TTC549 (cell line): ENCODE measurements around the gene PLEKHD1.

Experiments
- FAIRE-seq: peaks from 2 replicates; lab custom pipeline; 2012; peaks lifted over from hg19 to GRCh38; lab: Jason Lieb, UNC

The PLEKHD1 gene

DNA sequence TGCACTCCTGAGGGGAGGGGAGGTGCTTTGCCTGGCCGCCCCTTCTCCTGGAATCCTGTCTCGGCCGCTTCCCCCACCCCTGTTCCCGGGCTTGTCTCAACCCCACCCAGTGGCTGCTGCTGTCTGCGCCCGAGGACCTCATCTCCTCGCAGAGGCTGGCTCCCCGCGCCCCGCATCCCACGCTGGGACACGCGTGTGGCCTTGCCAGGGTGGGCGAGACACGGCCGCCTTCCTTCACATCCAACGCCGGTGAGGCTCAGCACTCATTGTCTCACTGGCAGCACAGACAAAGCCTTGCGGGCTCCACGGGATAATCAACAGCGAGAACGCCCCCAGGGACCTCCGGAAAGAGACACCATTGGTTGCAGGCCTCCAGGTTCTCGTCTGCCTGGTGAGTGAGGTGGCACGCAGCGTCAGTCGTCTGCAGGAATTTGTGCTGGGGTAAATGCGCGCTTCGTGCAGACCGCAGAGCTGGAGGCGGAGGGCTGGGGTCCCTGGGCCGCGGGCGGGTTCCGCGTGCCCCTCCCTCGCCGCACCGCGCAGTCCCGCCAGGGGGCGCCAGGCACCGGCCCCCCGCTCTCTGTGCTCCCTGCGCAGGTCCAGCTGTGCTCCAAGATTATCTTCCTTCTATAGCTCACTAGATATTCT is 63.3 kb downstream of the PLEKHD1 start:
- FAIRE-seq, result no peak

DNA sequence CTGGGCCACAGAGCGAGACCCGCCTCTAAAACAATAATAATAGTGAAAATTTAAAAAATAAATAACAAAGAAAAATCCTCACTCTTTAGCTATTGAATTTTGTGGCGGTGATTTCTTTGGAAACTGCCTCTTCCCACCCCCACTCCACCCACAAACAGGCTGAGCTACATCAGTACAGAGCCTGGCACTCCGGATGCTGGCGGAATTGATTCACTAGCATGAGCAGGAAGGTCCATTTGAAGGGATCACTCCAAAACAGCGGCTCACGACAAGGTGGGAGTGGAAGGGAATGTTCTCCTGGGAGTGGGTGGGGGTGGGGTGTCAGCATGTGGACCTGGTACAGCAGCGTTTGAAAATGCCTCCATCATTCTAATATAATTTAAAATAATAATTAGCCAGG is 64.0 kb downstream of the PLEKHD1 start:
- no peak for FAIRE-seq

DNA sequence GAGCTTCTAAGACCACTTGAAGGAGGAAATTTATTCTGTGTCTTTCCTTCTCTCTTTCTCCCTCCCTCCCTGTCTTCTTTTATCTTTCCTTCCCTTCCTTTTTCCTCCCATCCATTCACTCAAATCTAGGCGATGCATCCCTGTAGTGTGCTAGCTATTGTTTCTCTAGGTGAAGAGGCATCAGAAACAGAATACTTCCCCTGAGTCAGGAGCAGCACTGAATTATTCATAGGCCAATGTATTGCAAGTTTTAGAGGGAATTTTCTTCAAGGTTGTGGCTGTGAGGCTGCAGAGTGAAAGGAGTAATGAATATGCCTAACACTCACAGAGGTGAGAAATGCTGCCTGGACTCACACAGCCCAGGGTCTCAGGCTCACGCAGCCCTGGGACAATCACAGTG is 67.0 kb downstream of the PLEKHD1 start:
- no peak for FAIRE-seq

DNA sequence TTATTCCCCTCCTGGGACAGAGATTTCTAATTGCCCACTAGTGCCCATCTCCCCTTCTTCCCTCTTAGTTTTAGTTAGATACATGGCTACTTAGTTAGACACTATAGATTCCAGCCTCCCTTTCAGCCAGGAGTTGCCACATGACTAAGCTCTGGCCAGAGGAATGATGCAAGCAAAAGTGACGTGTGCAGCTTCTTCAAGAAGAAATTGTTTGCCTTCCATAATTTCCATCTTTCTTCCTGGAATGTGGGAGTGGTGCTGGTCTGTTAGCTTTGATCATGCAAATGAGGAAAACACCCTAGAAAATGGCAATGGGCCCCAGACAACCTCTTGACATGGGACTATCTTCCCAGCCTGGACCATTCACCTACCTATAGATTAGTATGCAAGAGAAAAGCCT is 68.7 kb downstream of the PLEKHD1 start:
- FAIRE-seq, result no peak

DNA sequence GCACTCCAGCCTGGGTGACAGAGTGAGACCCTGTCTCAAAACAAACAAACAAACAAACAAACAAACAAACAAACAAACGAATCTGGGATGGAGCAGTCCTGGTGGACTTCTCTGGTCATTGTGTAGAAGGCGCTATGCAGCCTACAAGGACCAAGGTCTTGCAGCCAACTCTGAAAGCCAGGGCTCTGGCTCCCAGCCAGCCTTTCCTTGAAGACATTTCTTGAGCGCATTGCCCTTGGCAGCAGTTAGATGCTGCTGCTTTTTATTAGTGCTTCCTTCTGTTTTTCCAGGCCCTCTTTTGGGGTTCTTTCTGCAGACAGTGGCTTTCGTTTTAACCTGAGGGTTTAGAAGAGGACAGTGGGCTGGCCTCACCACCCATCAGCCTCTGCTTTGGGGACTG is 70.0 kb downstream of the PLEKHD1 start:
- FAIRE-seq, result no peak

DNA sequence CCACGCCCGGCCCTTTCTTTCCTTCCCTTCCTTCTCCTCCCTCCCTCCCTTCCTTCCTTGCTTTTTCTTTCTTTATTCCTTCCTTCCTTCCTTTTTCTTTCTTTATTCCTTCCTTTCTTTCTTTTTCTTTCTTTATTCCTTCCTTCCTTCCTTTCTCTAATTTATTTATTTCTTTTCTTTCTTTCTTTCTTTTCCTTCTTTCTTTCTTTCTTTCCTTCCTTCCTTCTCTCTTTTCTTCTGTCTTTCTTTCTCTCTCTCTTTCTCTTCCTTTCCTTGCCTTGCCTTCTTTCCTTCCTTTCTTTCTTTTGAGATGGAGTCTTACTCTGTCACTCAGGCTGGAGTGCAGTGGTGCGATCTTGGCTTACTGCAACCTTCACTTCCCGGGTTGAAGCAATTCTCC is 74.2 kb downstream of the PLEKHD1 start:
- no peak for FAIRE-seq

DNA sequence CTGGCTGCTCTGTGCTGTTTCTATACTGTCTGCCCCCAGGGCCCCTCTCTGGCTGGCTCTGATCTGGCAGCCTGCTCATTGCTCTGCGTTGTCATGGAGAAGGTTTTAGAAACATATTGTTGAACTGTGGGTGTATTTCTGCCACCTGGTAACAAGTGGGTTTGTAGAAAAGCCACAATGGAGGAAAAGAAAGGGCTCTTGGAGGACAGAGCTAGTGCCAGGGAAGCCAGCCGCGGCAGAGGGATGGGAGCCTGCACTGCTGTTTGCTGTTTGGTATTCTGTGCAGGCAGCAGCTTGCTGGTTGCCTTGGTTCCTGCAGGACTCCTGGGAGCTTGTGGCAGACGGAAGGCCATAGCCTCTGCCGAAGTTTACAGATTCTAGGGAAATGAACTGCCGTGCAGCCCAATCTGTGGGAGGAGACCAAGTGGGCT is 75.1 kb downstream of the PLEKHD1 start:
- FAIRE-seq, result no peak

DNA sequence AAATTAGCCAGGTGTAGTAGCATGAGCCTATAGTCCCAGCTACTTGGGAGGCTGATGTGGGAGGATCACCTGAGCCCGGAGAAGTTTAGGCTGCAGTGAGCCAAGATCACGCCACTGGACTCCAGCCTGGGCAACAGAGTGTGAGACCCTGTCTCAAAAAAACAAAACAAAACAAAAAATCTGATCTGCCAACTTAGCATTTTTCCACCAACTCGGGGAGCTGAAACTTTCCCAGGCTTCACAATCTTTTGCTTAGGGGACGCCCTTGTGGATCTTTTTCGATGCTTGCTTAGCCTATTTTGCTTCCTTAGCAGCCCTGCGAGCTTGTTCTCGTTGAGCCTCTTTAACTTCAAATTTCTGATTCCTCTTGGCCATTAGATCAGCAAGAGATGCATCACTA is 76.3 kb downstream of the PLEKHD1 start:
- FAIRE-seq, result no peak

DNA sequence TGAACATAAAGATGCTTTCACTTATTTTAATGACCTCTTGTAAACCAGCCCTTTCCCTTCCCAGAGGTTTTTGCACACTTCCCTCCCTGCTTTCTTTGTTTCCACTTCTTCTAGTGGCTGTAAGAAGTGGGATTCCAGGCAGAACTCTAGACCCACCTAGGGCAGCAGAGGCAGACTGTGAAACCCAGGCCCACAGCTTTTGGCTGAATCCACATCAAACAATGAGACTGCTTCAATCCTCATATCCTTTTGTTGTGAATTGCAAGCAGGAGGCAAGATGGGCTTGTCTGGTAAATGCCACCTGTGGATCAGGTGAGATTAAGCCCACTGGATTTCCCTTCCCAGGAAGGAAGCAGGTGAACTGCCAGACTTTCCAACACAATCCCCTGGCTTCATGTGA is 77.4 kb downstream of the PLEKHD1 start:
- FAIRE-seq, result no peak

DNA sequence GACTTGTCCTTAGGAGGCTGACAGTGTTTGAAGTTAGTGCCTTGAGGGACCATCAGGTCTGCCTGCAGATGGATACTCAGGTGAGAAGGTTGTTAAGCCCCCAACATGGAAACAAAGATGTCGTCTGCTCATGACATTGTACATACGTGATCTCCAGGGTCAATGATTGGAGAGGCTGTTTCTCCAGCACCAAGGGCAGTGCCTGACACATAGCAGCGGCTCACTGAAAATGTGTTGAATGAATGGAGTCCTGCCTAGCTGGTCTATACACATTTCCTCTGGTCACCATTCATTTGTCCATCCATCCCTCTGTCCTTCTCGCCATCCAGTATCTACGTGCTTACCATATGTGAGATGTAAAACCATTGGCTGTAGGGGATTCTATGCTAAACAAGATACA is 83.0 kb downstream of the PLEKHD1 start:
- no peak for FAIRE-seq

DNA sequence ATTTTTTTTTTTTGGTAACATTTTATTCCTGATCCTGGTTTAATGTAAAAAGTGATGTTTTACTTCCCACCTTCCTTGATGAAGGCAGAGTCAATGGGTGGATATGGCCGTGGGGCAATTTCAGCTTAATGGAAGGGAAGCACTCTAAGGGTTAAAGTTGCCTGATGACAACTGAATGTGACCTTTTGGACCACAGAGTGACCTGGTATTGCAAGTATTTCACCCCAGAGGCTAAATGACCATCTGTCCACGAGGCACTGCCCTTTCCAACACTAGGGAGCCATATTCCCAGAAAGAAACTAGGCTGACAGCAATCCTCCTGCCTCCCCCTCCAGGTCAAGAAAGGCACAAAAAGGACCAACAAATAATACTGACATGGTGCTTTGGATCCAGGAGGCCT is 85.3 kb downstream of the PLEKHD1 start:
- FAIRE-seq, result no peak

DNA sequence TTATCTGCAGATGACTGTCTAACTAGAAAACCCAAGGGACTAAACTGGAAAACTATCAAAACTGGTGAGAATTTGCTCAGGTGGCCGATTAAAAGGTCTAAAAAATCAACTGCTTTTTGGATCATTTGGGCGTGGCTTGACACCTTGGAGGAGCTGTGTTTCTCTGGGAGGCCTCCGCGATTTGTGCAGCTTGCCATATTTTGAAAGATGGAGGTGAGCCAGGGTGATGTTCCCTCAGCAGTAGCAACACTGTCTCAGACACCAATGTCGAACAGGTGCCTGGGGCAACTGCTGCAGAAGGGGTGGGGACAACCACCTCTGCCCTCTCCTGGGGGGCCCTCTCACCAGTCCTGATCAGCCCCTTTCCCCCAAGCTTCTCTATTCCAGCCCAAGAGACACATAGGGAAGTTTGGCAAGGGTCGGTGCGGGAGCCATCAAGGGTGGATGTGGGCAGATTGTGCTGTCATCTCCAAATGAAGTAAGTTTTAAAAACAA is 86.4 kb downstream of the PLEKHD1 start:
- no peak for FAIRE-seq

DNA sequence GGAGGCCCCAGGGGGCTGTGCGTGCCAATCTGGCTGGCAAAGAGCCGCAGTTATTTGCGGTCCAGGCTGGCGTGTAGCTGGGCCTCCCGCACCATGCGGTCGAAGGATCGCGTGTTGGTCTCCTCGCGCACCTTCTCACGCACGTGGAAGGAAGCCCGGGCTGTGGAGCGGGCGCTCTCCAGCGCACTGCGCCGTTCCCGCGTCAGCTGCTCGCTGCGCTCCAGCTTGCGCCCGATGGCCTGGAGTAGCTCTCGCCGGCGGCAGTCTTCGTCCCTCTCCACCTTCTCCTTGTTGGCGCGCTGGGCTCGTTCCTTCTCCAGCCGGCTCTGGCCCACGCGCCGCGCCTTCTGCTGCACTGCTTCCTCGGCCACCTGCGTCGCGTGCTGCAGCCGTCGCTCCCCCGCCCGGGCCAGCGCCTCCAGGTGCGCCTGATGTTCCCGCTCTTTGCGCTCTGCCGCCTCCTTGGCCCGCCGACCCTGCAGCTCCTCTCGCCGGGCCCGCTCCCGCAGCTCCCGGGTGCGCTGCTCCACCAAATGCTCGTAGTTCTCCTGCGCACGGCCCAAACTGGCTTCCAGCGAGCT is 87.0 kb downstream of the PLEKHD1 start:
- FAIRE-seq, result no peak

DNA sequence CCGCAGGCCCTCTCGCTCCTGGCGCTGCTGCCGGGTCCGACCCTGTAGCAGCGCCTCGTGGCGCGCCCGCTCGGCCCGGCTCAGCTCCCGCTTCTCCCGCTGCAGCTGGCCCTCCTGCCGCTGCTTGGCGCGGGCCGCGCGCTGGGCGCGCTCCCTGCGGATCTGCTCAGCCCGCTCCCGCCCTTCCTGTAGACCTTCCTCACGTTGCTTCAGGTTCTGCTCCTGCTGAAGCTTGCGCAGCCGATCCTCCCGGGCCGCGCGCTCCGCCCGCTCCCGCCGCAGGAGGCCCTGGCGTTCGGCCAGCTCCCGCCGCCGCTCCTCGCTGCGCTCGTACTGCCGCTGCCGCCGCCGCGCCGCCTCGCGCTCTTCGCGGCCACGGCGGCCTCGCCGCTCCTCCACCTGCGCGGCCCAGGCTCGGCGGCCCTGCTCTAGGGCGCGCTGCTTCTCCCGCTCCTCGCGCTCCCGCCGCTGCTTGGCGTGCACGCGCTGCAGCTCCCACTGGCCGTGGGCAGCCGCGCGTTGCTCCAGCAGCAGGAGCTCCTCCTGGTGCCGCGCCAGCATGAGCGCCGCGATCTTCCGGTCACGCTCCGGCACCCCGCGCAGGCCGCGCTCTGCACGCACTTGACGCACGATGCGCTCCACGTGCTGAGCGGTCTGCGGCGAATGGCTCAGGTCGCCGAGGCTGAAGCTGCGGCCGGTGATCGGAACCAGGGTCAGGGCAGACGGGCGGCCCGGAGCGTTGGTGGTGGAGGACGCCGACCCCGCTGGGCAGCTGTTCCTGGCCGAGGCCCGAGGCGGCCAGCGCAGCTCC is 87.7 kb downstream of the PLEKHD1 start:
- no peak for FAIRE-seq

DNA sequence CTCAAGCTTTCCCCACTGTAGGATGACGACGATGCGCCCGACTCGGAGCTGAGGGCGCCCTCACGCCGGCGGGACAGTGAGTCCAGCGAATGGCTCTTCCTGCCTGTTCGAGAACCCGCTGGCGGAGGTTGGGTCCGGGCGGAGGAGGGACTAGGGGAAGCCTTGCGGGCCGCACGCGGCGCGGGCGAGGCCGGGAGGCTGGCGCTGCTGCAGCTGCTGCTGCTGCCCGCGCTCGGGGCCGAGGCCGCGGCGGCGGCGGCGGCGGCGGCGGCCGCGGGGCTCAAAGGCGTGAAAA is 88.3 kb downstream of the PLEKHD1 start:
- FAIRE-seq, result no peak

DNA sequence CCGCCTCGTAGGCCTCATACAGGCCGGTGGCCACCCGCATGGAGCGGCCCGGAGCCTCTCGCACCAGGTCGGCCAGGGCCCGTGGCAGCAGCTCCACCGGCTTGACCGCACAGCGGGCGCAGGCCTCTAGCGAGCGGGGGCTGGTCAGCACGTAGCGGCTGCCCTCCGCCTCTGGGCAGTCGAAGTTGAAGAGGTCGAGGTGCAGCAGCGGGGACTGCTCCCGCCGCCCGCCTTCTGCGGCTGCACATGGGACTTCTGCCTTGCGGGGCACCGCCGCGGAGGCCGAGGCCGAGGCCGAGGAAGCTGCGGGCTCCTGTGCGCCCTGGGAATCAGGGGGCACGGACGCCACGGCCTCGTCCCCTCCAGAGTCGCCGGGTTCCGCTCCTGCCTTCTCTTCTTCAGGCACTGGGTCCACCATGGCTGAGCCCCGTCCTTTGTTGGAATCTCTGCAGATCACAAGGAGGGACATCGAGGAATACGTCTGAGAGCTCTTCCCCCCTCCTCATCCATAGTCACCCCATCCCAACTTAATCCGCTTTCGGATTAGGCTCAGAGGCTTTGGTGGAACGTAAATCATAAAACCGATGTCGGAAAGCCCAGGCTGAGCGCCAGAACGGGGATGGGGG is 88.8 kb downstream of the PLEKHD1 start:
- no peak for FAIRE-seq

DNA sequence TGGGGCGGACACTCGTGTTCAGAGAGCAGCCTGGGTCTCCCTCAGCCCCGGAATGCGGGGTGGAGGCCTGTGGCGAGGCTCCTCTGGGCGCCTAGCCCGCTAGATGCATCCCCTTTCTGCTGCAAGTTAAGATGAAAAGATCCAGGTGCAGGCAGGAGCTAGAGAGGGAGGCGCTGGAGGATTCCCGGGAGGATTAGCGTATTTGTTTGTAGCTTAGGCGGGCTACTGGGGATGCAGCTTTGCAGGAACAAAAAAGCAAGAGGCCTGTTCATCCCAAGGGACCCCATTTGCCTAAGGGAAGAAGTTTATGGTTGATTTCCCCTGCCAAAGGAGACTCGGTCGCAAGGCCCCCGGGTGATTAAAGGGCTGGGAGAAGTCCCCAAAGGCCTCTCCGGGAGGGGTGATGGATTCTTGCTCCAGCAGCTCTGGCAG is 89.3 kb downstream of the PLEKHD1 start:
- FAIRE-seq, result no peak

DNA sequence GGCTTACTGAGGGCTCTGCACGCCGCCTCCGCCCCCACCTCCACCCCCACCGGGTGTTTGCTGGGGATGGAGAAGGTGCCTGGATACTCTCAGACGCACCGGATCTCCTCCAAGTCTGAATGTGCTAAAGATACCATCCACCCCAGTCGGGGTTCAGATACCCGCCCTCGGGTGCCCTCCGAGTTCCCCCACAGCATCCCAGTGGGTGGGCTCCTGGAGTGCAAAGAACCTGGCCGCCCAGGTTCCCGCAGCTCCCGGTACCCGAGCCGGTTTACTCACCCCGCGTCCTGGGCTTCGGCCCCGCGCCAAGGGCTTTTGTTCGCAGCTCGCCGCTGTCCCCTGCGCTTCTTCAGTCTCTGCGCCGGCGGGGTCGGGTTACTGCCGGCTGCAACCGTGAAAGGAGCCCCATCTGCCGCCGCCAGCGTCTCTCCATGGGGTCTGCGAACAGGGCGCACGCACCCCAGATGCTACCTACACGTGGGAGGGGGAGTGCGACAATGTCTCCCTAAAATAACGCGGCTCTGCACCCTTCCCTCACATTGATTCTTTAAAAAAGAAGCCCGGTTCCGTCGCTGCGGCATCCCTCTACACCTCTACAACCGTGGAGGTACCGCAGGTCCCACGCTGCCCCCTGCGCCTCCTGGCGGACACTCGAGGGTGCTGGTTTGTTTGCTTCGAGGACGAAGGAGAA is 89.9 kb downstream of the PLEKHD1 start, which contains the start of gene CCDC177:
TSS of gene CCDC177 (minus strand) at position 609 of the 691 bp plus-strand sequence. CDS start 1,249 bp downstream, outside the sequence.
- FAIRE-seq, result no peak

DNA sequence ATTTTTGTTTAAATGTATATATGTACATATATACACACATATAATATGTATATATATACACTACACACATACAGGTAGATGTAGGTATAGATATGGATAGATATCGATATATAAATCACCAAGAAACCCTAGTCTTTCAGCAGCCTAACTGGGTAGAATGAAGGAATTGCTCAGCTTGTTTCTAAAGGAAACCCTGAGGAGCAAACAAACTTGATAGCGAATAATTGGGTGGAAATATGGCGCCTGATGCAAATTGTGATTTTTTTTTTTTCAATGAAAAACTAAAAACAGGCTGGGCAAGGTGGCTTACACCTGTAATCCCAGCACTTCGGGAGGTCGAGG is 90.4 kb downstream of the PLEKHD1 start:
- FAIRE-seq, result no peak

DNA sequence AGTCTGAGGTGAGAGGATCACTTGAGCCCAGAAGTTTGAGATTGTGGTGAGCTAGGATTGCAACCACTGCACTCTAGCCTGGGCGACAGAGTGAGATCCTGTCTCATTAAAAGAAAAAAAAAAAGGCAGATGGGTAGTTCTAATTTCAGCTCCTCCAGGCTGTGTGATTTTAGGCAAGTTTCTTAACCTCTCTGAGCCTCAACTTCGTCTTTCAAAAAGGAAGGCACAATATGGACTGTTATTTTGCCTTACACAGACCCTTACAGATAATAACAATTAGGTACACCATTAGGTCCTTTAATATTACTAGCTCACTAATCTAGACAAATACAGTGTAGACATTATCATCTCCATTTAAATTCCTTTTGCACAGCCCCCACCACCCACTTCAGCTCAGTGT is 94.9 kb downstream of the PLEKHD1 start:
- FAIRE-seq, result no peak

DNA sequence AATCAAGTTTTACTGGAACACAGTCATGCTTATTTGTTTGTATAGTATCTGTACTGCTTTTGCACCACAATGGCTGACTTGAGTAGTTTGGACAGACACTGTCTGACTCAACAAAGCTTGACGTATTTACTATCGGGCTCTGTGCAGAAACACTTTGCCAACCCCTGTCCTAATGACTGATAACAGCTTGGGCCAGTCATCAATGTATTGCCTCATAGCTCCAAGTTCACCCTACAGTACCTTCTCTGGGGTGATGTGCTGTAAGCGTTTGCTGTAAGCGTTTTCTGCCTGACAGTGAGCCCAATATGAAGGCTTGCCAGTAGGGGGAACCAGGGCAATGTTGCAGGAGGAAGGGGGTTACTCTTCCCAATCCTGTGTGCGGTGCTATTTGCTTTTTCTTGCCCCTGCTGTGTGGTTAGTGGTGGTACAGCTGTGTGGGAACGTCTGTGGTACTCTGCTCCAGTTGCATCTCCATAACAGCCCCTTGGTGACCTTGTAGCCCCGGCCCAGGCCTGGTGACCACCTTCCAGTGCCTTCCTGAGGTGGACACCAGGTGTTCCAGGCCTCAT is 95.6 kb downstream of the PLEKHD1 start:
- no peak for FAIRE-seq
